Spleen (tissue), 11 donors: ENCODE results near the gene TMEM144. TPM values are rescaled to one million over a fixed set of nuclear protein-coding genes. Genes with fewer than 3 reads are reported as not detected.
"Not testable (repeated sequence)": the region's sequence is repeated elsewhere in the genome, so short reads cannot be mapped to it uniquely, and the experiment has no call there.

ENCODE experiments used
- DNase-seq: peaks from one replicate; pipeline ENCODE4 v3.0.0-alpha.2; 2020
- H3K27ac ChIP-seq, 8 donors: fragments of 200-600 bp; sonication (generic) in 7 of 8; 1 replicate in 4 of 8; 2 replicates in 4 of 8; pipeline versions ENCODE4 v1.5.0 to v1.8.0; 2016 to 2021; ENCODE audit warnings: inconsistent platforms in 4 of 8, mild to moderate bottlenecking in 4 of 8, moderate library complexity in 1 of 8
- H3K27me3 ChIP-seq, 7 donors: fragments of 200-600 bp; sonication (generic) in 6 of 7; replicated peaks in 1 of 7; 1 replicate in 4 of 7; 2 replicates in 3 of 7; pipeline versions ENCODE4 v1.5.0 to v1.8.0; 2016 to 2021; ENCODE audit warnings: inconsistent platforms in 3 of 7, mild to moderate bottlenecking in 1 of 7
- H3K36me3 ChIP-seq, 6 donors: fragments of 200-600 bp; sonication (generic) in 5 of 6; 1 replicate in 4 of 6; 2 replicates in 2 of 6; pipeline versions ENCODE4 v1.5.0 to v1.8.0; 2016 to 2021; ENCODE audit warnings: inconsistent platforms in 2 of 6
- H3K4me1 ChIP-seq, 6 donors: fragments of 200-600 bp; sonication (generic) in 5 of 6; 1 replicate in 3 of 6; 2 replicates in 3 of 6; pipeline versions ENCODE4 v1.5.0 to v1.8.0; 2016 to 2021; ENCODE audit warnings: inconsistent platforms in 3 of 6
- H3K4me3 ChIP-seq, 8 donors: fragments of 200-600 bp; sonication (generic) in 7 of 8; 1 replicate in 4 of 8; 2 replicates in 4 of 8; pipeline versions ENCODE4 v1.5.0 to v1.8.0; 2016 to 2021; ENCODE audit warnings: inconsistent platforms in 4 of 8, mild to moderate bottlenecking in 4 of 8, moderate library complexity in 2 of 8
- H3K9me3 ChIP-seq, 8 donors: fragments of 200-600 bp; sonication (generic) in 7 of 8; 1 replicate in 4 of 8; 2 replicates in 4 of 8; pipeline versions ENCODE4 v1.5.0 to v1.8.0; 2016 to 2021; ENCODE audit warnings: inconsistent platforms in 4 of 8
- CTCF ChIP-seq, 11 experiments: fragments of 200-600 bp in 7 of 11; fragments of 450-650 bp in 4 of 11; sonication (generic) in 4 of 11; IDR thresholded peaks in 8 of 11; conservative IDR thresholded peaks in 3 of 11; 1 replicate in 7 of 11; 2 replicates in 4 of 11; pipeline versions ENCODE4 v1.4.0 to v1.8.0; 2016 to 2021; ENCODE audit warnings: antibody characterized with exemption in 11 of 11, inconsistent platforms in 4 of 11, mild to moderate bottlenecking in 1 of 11
- POLR2A ChIP-seq, 3 donors: fragments of 450-650 bp; IDR thresholded peaks; one replicate each; pipeline ENCODE4 v1.5.1; 2017; ENCODE audit warnings: antibody characterized with exemption in 3 of 3, mild to moderate bottlenecking in 1 of 3
- POLR2AphosphoS5 ChIP-seq, 3 donors: sonication (generic); formaldehyde crosslinking; IDR thresholded peaks; one replicate each; pipeline ENCODE4 v1.5.1; 2017; ENCODE audit warnings: antibody characterized with exemption in 3 of 3
- whole genome bisulfite sequencing, 5 donors: extraction: QIAGEN DNeasy Blood & Tissue Kit in 3 of 5; methylation state at CpG; one replicate each; pipeline versions ENCODE4 v1.1.5 to v1.1.7; 2013 to 2018; 5-methylcytosine and 5-hydroxymethylcytosine counted together
- intact Hi-C: fragments of 100-400 bp; cut with DNase I; formaldehyde crosslinking; loops from one replicate; pipeline ENCODE4 v1.15.0; 2023; ENCODE audit warnings: low total_unique reads
- polyA plus RNA-seq, 3 donors: library from polyadenylated mRNA; stranded (reverse); fragments of 200-250 nt; gene quantifications; one replicate each; pipeline ENCODE4 v1.2.1, GENCODE V29; 2013
- total RNA-seq, 7 donors: library from RNA; depleted of rRNA in 3 of 7; stranded (reverse); fragments of >200 nt in 3 of 7; fragmentation: NEBNext Ultra II Directional in 4 of 7; extraction: Animal tissue kit (Norgen Biotek cat#: 25700) in 4 of 7; gene quantifications; one replicate each; pipeline versions ENCODE4 v1.1.0 to v1.2.1, GENCODE V29; 2016 to 2021
- donor health status: healthy with polysubstance abuse.
- donor health status: DM: no; HTN: no; CAD: no; lungs with moderate emphysema.
- donor health status: DM: no; HTN: no; CAD: no.
- donor health status: Bipolar disorder and iron deficiency.
- donor health status: healthy.
- donor health status: DM: no; HTN: no; CAD: no.
- donor health status: DM: yes; HTN: yes; CAD: no.

TMEM144 gene
- total and polyA plus RNA-seq, 10 donors, result 0.56 to 21.3 (median 5.8) TPM

- Histone ChIP-seq H3K27me3 (peaks cover 0 to 12% (median 0%) of the 10 kb centered on the region in 7 donors), H3K4me3 (peak overlapping the region in 1 of 8 donors; percentile 41), H3K4me1 (peaks cover 0 to 30% (median 9%) of the 10 kb centered on the region in 6 donors), H3K9me3 (no peaks in the 10 kb centered on the region), H3K36me3 (no peaks in the 10 kb centered on the region), H3K27ac (no peak overlapping the region)
- no peak for TF ChIP-seq POLR2AphosphoS5 (IDR thresholded peaks at IDR 0.05)
- no peak for DNase-seq
- intact Hi-C loops, result no loop called here
- WGBS, 5 donors, result 57 to 69% (median 65%) methylated on average over 3 of the region's 3 CpGs
These were observed 936 bp downstream of the TMEM144 start for GRCh38 chr4:158211222-158211621.

GRCh38 chr4:158213466-158213865 is 3.2 kb downstream of the TMEM144 start:
- H3K9me3 ChIP-seq, result no peaks in the 10 kb centered on the region
- H3K36me3 ChIP-seq, result no peaks in the 10 kb centered on the region
- no peak for TF ChIP-seq POLR2AphosphoS5 (IDR thresholded peaks at IDR 0.05)
- TF ChIP-seq CTCF (IDR thresholded peaks at IDR 0.05 in 8 of 11, conservative IDR thresholded peaks at IDR 0.05 in 3 of 11), result no peak
- TF ChIP-seq POLR2A (IDR thresholded peaks at IDR 0.05), result no peak
- H3K4me3 ChIP-seq, result no peak overlapping the region
- WGBS, 5 donors, result 78 to 94% (median 89%) methylated on average over 2 of the region's 2 CpGs
- DNase-seq, result no peak
- H3K4me1 ChIP-seq, result peaks cover 0 to 30% (median 9%) of the 10 kb centered on the region in 6 donors
- H3K27ac ChIP-seq, result no peak overlapping the region
- intact Hi-C loops, result no loop called here
- peaks cover 0 to 12% (median 0%) of the 10 kb centered on the region in 7 donors for H3K27me3 ChIP-seq

- DNase-seq, result no peak
- H3K4me1 ChIP-seq, result peaks cover 0 to 17% (median 9%) of the 10 kb centered on the region in 6 donors
- TF ChIP-seq POLR2AphosphoS5 (IDR thresholded peaks at IDR 0.05), result no peak
- TF ChIP-seq CTCF (IDR thresholded peaks at IDR 0.05 in 8 of 11, conservative IDR thresholded peaks at IDR 0.05 in 3 of 11), result no peak
- TF ChIP-seq POLR2A (IDR thresholded peaks at IDR 0.05), result no peak
- intact Hi-C loops, result no loop called here
- H3K4me3 ChIP-seq, result no peak overlapping the region
- peaks cover 0 to 9% (median 0%) of the 10 kb centered on the region in 7 donors for H3K27me3 ChIP-seq
- no peaks in the 10 kb centered on the region for H3K36me3 ChIP-seq
- no peak overlapping the region for H3K27ac ChIP-seq
- H3K9me3 ChIP-seq, result no peaks in the 10 kb centered on the region
- WGBS, 5 donors, result 63 to 94% (median 79%) methylated on average over 1 of the region's 1 CpG
These were observed 4.6 kb downstream of the TMEM144 start for GRCh38 chr4:158214856-158215255.

- Histone ChIP-seq H3K27me3 (no peaks in the 10 kb centered on the region), H3K36me3 (peaks cover 0 to 3% (median 0%) of the 10 kb centered on the region in 6 donors), H3K4me1 (no peaks in the 10 kb centered on the region), H3K27ac (no peak overlapping the region), H3K4me3 (no peak overlapping the region), H3K9me3 (no peaks in the 10 kb centered on the region)
- TF ChIP-seq CTCF (IDR thresholded peaks at IDR 0.05 in 8 of 11, conservative IDR thresholded peaks at IDR 0.05 in 3 of 11), result no peak
- no peak for TF ChIP-seq POLR2A (IDR thresholded peaks at IDR 0.05)
- TF ChIP-seq POLR2AphosphoS5 (IDR thresholded peaks at IDR 0.05), result no peak
- DNase-seq, result no peak
- intact Hi-C loops, result no loop called here
- WGBS, 5 donors, result 88 to 92% (median 90%) methylated on average over 5 of the region's 5 CpGs
These were observed 7.5 kb downstream of the TMEM144 start for GRCh38 chr4:158217763-158218162.

- DNase-seq, result no peak
- H3K4me3 ChIP-seq, result no peak overlapping the region
- no peaks in the 10 kb centered on the region for H3K9me3 ChIP-seq
- WGBS, 5 donors, result 80 to 100% (median 93%) methylated on average over 1 of the region's 1 CpG
- H3K27ac ChIP-seq, result no peak overlapping the region
- peaks cover 0 to 3% (median 0%) of the 10 kb centered on the region in 6 donors for H3K36me3 ChIP-seq
- H3K4me1 ChIP-seq, result no peaks in the 10 kb centered on the region
- H3K27me3 ChIP-seq, result no peaks in the 10 kb centered on the region
- intact Hi-C loops, result no loop called here
- TF ChIP-seq POLR2A (IDR thresholded peaks at IDR 0.05) (no peak), POLR2AphosphoS5 (IDR thresholded peaks at IDR 0.05) (no peak), CTCF (IDR thresholded peaks at IDR 0.05 in 8 of 11, conservative IDR thresholded peaks at IDR 0.05 in 3 of 11) (no peak)
These were observed 9.3 kb downstream of the TMEM144 start for GRCh38 chr4:158219623-158220022.

- intact Hi-C loops, H3K36me3 ChIP-seq, DNase-seq, H3K4me3 ChIP-seq, H3K9me3 ChIP-seq, H3K27ac ChIP-seq, H3K4me1 ChIP-seq, H3K27me3 ChIP-seq: not testable (repeated sequence)
- WGBS, 5 donors, result 93 to 97% (median 96%) methylated on average over 4 of the region's 4 CpGs
These were observed 14.0 kb downstream of the TMEM144 start for GRCh38 chr4:158224318-158224717.

- not testable (repeated sequence) for H3K9me3 ChIP-seq, H3K4me3 ChIP-seq, DNase-seq
These were observed 14.7 kb downstream of the TMEM144 start for GRCh38 chr4:158224999-158225398.

More at GRCh38 chr4:158224999-158225398, 14.7 kb downstream of the TMEM144 start:
- intact Hi-C loops, H3K27ac ChIP-seq, H3K4me1 ChIP-seq, H3K36me3 ChIP-seq, H3K27me3 ChIP-seq: not testable (repeated sequence)
- 57 to 87% (median 82%) methylated on average over 2 of the region's 2 CpGs for WGBS, 5 donors
